HG02840 (cell line): ENCODE results near the gene ALAS1.
A peak's percentile ranks its signal among the peaks of the same experiment; 100 is the strongest.
"Not testable (repeated sequence)": the region's sequence is repeated elsewhere in the genome, so short reads cannot be mapped to it uniquely, and the experiment has no call there.

Source experiments
- ATAC-seq: cut with Tn5 transposase; IDR thresholded peaks from one replicate; pipeline ENCODE4 v1.9.1; 2021; ENCODE audit warnings: mild to moderate bottlenecking, moderate library complexity, moderate number of reproducible peaks; ENCODE audit not compliant: unreplicated experiment, low FRiP score

Gene ALAS1

DNA sequence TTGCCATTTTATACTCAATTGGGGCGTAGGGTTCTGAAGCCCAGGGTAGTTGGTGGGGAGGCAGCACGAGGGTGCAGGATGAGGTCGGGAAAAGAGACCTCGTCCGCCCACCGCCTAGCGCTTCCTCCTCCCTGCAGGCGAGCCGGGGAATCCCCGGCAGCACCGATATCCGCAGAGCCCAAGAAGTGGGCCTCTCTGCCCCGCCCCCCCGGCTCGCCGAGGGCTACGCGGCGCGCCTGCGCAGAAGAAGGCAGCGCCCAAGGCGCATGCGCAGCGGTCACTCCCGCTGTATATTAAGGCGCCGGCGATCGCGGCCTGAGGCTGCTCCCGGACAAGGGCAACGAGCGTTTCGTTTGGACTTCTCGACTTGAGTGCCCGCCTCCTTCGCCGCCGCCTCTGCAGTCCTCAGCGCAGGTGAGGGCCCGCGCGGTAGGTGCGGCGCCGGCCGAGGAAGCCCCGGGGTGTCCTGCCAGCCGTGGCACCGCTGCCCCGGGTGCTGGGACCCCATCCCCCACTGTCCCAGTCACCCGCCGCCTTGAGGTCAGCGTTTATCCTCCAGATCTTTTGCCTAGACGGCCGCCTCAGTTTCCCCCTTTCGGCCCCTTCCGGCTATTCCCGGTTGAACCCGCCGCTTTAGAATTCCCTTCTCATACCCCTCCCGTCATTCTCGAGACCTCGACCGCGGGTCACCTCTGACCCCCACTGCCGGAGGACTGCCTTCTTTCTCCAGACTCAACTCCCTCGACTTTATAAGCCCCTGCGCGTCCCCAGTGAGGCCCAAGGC is at the start of gene ALAS1:
TSS of gene ALAS1 (plus strand) at position 319 of the 784 bp plus-strand sequence. CDS start 1,082 bp downstream, outside the sequence.
- peak; percentile 76 for ATAC-seq

DNA sequence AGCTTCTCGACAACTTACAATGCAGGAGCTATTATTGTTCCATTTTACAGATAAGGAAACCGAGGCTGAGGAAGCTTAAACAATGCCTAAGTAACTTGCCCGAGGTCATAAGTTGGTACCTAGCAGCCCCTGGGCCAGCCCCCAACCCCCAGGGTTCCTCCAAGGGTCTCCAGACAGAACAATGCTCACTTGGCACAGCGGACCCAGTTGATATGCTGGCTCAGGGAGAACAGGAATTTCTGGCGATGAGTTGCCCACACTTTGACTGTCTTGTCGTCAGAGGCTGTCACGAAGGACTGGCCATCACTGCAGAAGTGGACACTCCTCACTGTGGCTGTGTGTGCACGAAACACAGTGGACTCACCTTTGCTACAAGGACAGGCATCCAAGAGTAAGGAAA is 48.9 kb upstream of the ALAS1 start:
- no peak for ATAC-seq

DNA sequence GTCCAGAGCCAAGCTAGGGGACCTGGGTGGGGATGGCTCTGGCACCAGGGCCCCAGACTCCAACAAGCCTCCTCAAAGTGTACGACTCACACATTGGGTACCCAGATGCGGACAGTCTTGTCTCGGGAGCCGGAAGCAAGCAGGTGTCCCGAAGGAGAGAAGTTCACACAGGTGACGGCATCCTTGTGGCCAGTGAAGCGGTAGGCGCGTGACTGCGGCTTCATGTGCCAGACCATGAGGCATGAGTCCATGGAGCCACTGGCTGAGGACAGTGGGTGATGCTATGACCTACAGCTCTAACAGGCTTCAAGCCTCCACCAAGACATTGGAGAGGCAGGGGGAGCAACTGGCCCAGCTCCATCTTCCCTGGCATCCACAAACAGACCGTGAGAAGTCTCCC is 48.2 kb upstream of the ALAS1 start:
- no peak for ATAC-seq

DNA sequence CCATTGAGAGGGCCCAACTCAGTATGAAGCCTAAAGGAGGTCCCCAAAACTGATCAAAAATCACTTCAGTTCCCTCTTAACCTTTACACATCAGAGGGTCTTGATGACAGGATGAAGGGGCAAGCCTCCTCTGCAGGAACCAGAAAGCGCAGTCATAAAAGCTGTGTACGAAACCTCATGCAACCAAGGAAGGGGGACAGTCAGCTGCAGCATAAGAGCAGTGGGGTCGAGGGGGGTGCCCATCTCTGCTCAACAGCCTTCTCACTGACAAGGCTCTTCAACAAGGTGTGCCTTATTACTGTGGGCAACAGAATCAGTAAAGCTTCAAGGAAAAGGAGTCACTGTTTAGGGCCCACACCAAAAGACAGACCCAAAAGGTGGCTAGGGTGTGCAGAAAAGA is 47.6 kb upstream of the ALAS1 start:
- ATAC-seq, result no peak

DNA sequence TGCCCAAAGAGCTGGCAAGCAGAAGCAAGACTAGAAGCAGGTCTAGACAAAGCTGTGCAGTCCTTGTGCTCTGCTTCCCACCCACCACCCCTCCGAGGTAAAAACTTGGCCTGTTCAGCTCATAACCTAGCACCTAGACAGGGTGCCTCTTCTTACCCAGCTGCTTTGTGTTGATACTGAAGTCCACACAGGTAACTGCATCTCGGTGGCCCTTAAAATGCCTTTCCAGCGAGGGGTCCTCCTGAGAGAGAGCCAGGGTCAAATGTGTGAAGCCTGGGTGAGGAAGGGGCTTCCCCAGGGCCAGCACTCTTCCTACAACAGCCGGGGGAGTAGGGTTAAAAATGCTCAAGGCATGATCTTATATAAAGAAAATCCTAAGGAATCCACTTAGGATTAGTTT is 47.1 kb upstream of the ALAS1 start:
- no peak for ATAC-seq

DNA sequence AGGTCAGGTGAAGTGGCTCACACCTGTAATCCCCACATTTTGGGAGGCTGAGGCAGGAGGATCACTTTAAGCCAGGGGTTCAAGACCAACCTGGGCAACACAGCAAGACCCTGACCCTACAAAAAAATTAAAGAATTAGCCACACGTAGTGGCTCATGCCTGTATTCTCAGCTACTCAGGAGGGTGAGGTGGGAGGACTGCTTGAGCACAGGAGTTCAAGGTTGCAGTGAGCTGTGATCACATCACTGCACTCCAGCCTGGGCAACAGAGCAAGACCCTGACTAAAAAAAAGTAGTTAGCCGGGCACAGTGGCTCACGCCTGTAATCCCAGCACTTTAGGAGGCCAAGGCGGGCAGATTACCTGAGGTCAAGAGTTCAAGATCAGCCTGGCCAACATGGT is 46.0 kb upstream of the ALAS1 start:
- not testable (repeated sequence) for ATAC-seq

DNA sequence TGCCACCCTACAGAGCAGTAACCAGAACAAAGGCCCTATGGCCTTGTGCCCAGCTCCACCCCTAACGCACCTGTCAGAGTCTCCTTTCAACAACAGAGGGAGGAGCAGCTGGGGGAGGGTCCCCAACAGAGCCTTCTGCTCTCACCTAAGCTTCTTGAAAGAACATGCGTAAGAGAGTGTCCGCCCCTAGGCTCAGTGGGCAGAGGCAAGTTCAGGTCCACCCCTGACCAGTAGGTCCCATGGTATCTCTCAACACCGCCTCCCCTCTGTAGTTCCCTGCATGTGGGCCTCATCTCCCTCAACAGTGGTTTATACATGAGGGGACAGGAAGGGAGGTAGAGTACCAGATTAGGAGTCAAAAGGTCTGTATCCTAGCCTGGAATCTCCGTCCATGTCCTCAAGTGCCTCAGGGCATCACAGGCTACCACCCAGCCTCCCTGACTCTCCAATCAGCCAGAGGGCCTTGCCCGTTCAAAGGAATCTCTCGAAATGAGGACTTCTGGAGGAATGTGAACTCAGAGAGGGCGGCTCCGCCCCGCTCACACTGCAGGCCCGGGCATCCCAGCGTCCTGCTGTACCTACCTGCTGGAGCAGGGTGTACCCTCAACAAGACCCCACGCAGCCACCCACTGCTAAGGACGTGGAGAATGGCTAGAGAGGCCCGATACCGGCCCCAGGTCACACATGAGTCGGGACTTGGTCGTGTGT is 44.4 kb upstream of the ALAS1 start:
- ATAC-seq, result peak; percentile 17

DNA sequence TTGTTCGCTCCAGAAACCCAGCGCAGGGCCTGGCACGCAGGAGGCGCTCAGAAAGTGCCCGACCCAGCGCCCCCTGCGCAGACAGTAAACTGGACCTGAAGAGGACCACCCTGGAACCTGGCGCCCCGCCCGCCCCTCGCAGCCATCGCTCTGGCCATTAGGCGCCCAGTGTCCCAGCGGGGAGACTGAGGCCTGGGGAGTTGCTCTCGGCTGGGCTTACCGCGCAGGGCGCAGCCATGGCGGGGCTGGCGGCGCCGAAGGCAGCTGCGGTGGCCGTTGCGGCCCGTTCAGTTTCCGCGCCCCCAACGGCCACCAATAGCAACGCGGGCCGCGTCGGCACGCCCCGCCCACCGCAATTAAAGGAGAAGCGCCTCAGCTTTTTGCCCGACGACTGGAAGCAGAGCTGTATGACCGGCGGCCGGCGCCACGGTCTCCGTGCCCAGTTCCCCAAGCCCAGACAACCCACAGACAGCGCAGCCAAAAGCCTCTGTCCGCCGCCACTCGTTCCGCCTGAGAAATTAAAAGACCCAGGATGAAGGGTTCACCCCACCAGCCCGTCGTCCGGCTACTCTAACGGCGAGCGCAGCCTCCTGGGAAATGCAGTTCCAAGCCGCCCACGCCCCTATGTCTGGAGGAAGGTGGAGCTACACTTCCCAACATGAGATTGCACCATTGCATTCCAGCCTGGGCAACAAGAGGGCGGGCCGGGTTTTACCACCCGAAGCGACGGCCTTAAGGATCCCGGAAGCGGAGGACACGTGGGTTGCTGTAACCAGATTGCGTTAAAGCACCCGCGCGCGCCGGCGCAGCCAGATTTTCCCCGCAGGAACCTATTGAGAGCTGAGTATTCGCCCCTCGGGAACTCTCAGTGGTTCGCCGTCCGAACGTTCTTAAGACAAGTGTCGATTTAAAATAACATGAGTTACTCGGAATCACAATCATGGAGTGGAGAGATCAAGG is 43.5 kb upstream of the ALAS1 start, which contains the start of gene POC1A:
TSS of gene POC1A (minus strand) at position 289 of the 960 bp plus-strand sequence. CDS start at position 238, 51 bp downstream.
- peak; percentile 76 for ATAC-seq

DNA sequence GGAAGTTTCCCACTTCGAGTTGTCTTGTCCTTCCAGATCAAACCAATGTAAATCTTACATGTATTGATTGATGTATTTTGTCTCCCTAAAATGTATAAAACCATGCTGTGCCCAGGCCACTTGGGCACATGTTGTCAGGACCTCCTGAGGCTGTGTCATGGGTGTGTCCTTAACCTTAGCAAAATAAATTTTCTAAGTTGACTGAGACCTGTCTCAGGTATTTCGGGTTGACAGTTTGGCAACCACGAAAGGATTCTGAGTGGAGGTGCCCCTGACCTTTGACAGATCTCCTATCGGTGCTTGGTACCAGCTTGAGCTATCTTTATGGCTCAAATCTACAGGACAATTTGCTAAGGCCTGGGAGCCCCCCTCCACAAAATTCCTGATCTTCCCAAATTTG is 42.0 kb upstream of the ALAS1 start:
- no peak for ATAC-seq

DNA sequence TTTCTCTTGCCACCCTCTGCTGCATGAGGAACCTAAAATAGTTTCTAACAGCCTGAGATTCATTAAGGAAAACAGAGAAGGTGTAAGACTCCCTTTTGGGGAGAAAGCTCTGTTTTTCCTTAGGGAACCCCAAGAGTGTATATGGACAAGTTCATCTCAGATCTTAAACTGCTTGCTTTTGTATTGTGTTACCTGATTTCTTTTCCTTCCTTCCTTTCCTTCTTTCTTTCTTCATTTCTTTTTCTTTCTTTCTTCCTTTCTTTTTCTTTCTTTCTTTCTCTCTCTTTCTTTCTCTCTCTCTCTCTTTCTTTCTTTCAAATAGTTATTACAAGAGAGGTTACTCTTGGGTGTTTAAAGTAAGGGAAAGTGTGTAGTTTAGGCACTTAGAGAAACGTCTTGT is 38.5 kb upstream of the ALAS1 start:
- no peak for ATAC-seq

DNA sequence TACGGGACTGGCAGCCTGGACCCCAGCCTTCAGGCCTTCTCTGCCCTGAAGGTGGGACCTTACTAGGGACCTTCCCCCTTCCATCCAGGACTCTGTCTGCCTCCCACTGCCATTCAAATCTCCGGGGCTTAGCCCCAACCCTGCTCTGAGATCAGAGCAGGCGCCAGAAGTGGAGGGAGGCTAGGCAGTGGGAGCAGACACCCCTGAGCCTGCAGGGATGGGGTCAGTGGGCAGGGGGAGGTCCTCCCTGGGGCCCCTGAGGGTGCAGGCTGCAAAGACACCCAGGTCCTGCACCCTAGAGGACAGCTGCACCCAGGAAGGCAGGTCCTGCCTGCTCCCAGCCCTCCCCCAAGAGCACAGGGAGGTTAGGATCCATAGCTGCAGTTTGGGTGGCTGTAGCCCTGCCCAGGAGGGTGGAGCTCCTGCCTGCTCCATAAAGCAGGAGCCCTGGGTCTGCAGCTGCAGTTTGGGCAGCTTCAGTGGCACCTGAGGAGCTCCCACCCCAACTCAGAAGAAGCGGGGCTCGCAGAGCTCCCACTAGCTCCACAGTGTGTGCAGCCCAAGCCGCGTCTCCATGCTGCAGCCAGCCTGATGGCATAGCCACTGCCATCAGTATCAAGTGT is 35.6 kb upstream of the ALAS1 start:
- no peak for ATAC-seq

DNA sequence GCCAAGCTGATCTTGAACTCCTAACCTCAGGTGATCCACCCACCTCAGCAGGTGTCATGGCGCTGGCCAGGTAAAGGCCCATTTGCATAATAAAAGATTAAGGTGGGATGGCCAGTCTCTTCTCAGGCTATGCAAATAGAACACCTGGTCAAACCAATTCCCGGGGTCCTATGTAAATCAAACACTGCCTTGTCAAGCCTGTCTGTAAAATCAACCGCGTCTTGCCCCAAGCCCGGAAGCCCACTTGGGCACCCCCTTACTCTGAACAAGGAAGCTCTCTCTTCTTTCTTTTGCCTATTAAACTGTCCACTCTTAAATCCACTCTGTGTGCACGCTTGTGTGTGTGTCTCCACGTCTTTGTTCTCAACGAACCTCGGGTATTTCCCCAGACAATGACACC is 30.7 kb upstream of the ALAS1 start:
- no peak for ATAC-seq

DNA sequence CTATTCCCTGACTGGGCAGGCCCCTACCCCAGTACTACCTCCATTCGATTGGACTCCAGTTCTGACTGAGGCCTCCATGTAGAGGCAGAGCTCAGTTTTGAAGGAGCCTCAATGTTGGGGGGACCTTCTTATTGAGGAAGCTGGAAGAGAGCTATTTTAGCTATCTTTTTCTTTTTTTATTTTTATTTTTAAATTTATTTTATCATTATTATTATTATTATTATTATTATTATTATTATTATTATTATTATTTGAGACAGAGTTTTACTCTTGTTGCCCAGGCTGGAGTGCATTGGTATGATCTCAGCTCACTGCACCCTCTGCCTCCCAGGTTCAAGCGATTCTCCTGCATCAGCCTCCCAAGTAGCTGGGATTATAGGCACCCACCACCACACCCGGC is 27.7 kb upstream of the ALAS1 start:
- ATAC-seq, result not testable (repeated sequence)

DNA sequence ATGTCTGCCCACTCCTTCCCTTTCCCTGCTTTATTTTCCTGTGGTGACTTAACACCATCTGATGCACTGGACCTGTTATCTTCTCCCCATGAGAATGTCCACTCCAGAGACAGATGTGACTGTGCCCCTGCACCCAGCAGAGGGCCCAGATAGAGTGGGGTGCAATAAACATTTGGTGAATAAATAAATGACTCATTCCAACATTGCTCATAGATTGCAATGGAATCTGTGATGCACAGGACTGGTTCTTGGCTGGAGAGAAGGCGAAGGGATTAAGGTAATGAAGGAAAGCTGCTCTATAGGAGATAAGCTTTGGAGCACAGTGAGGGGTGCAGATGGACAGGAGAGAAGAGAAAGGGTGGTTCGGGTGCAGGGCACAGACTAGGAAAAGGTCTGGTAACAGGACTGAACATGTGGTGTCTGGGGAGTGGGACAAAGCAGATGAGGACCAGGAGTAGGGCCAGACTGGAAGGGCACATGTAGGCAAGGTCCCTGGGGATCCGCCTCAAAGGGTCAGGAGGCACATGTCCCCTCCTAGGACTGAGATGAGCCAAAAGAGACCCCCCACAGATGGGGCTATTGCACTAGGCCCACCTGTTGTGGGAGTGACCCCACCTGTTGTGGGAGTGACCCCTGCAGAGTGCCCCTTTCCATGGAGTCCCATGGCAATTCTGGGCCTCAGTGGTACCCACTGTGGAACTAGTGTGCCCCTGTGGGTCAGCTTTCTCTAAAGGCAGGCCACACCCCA is 26.3 kb upstream of the ALAS1 start:
- no peak for ATAC-seq

DNA sequence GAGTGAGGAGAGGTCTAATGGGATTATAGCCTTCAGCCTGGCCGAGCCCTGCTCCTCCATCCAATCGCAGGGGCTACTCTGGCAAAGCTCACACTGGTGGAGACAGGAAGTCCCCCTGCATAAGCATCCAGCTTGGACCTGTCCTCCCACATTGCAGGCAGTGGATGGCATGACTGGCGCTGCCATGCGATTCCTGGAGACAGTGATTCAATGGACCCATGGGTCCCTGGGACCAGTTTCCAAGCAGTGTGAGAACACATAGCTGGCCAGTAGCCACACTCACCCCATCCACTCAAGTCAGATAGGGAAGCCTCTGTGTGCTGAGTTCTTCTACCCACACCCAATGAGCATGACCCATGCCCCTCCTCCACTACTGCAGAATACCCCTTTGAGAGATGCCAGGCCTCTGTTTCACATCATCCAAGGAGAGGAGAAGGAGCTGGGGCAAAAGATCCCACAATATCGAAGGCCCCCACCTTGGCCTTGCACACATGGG is 25.6 kb upstream of the ALAS1 start:
- no peak for ATAC-seq

DNA sequence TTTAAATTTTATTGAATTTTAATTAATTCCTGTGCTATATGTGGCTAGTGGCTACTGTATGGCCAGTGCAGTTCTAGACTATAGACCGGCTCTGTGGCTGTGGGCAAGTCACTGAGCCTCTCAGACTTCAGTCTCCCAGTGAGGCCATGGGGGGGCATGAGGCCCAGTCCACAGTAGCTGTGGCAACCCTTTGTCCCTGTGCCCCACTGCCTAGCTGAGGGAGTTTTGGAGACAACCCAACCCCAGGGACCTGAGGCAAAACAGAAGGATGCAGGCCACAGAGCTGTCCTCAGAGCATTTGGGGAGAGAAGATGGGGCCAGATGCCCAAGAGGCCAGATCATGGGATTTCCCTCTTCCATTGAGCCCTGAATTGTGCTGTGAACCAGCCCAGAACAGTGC is 24.9 kb upstream of the ALAS1 start:
- ATAC-seq, result no peak

DNA sequence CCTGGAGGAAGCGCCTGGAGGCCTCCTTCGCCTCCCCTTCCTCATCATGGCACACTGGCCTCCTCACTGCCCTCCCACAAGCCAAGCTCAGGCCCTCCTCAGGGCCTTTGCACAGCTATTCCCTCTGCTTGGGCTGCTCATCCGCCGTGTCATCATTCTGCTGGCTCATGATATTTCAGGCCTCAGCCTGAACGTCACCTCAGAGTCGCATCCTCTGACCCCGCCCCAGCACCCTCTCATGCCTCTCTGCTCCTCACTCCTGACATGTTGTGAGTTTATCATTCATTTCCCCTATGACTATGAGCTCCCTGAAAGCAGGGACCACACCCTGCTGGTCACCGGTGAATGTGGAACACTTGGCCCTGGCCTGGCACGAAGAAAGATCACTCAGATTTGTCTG is 23.1 kb upstream of the ALAS1 start:
- ATAC-seq, result no peak

DNA sequence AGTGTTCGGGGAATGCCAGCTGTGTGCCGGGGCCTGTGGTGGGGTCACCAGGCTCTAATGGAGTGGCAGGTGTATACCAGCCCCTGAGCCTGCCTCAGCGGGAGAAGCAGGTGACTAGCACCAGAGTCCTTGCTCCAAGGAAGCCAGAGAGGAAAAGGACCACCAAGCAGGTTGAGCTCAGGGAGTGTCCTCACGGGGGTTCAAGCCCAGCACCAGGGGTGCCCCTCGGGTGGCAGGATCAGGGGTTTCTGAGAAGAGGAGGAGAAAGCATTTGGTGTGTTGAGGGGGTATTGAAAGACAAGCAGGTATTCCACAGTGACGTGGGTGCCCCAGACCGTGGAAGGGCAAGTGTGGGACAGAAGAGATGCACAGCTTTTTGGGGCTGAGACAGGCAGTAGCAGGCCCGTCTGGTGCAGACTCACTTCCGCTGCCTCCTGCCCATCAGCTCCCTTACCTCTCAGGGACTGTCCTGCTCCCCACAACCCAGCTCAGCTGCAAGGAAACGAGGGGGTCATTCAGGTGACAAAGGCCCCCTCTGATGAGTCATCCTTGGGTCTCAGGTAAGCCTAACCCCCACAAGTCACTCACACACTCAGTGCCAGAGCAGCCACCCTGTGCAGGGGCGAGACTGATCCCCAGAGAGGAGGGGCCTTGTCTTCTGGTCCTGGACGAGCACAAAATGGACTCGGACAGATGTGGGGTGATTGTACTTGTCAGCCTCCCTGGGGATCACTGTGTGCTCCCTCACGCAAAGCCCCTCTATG is 22.4 kb upstream of the ALAS1 start:
- ATAC-seq, result no peak
